22Rv1 (cell line): Measurements from ENCODE around the gene ZFX.

Experiments
- ZFX ChIP-seq: fragments of 450-650 bp; IDR thresholded peaks from 2 replicates; pipeline ENCODE4 v1.6.1; 2017; ENCODE audit warnings: antibody characterized with exemption, borderline replicate concordance
- TF ChIP-seq, protein P1 (sequence below): fragments of 450-650 bp; IDR thresholded peaks from 2 replicates; pipeline ENCODE4 v1.5.1; 2017; ENCODE audit warnings: mild to moderate bottlenecking

DNA sequence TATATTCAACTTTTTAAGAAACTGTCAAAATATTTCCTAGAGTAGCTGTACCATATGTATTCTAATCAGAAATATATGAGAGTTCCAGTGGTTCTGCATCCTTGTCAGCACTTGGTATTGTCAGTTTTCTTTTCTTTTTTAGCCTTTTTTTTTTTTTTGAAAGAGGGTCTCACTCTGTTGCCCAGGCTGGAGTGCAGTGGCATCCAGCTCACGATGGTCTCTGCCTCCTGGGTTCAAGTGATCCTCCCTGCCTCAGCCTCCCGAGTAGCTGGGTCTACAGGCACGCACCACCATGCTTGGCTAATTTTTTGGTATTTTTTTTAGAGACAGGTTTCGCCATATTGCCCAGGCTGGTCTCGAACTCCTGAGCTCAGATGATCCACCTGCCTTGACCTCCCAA, 79.1 kb downstream of the ZFX start:
- TF ChIP-seq, protein P1, sequence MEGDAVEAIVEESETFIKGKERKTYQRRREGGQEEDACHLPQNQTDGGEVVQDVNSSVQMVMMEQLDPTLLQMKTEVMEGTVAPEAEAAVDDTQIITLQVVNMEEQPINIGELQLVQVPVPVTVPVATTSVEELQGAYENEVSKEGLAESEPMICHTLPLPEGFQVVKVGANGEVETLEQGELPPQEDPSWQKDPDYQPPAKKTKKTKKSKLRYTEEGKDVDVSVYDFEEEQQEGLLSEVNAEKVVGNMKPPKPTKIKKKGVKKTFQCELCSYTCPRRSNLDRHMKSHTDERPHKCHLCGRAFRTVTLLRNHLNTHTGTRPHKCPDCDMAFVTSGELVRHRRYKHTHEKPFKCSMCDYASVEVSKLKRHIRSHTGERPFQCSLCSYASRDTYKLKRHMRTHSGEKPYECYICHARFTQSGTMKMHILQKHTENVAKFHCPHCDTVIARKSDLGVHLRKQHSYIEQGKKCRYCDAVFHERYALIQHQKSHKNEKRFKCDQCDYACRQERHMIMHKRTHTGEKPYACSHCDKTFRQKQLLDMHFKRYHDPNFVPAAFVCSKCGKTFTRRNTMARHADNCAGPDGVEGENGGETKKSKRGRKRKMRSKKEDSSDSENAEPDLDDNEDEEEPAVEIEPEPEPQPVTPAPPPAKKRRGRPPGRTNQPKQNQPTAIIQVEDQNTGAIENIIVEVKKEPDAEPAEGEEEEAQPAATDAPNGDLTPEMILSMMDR = no peak
- TF ChIP-seq ZFX = no peak
